GM12878 (cell line): ENCODE measurements around the gene FAM234B. TPM values are rescaled to one million over a fixed set of nuclear protein-coding genes. Genes with fewer than 3 reads are reported as not detected.
A peak's percentile ranks its signal among the peaks of the same experiment; 100 is the strongest.

ENCODE experiments used
- ATAC-seq: fragments of 200-7000 bp; cut with Tn5 transposase; 3 replicates; pipeline ENCODE4 v1.9.1; 2020; ENCODE audit warnings: mild to moderate bottlenecking, moderate library complexity
- BruUV-seq: library from RNA; stranded (reverse); fragments of 400-500 nt; replicated peaks from 2 replicates; lab custom pipeline; 2021; lab: Mats Ljungman, UMichigan
- CTCF ChIA-PET: fragments of 300-600 bp; sonication (Branson Sonifier 250); formaldehyde crosslinking; extraction: SDS; loops from one replicate; lab custom pipeline; 2021; ENCODE audit warnings: inconsistent platforms; lab: Yijun Ruan, JAX
- POLR2A ChIA-PET: fragments of 350-600 bp; formaldehyde crosslinking; extraction: SDS; loops from one replicate; lab custom pipeline; 2021; ENCODE audit warnings: inconsistent platforms; lab: Charles Lee
- RAD21 ChIA-PET: fragments of 300-600 bp; sonication (Branson Sonifier 250); formaldehyde crosslinking; loops from one replicate; lab custom pipeline; 2023; ENCODE audit warnings: antibody characterized with exemption; ENCODE audit not compliant: unreplicated experiment; lab: Charles Lee
- SMC1A ChIA-PET: fragments of 300-600 bp; sonication (Branson Sonifier 250); formaldehyde crosslinking; loops from one replicate; lab custom pipeline; 2023; ENCODE audit not compliant: unreplicated experiment, uncharacterized antibody; lab: Charles Lee
- DNase-seq: peaks from one replicate; pipeline ENCODE4 v3.0.0-alpha.2; 2011; ENCODE audit warnings: low read depth, low spot score
- FAIRE-seq: peaks from 3 replicates; lab custom pipeline; 2011; peaks lifted over from hg19 to GRCh38; lab: Jason Lieb, UNC
- H2AFZ ChIP-seq: 2 replicates; pipeline ENCODE4 v1.6.0; 2011; ENCODE audit warnings: low read depth, low read length, control low read depth; ENCODE audit not compliant: control insufficient read depth
- H3K27ac ChIP-seq: 2 replicates; pipeline ENCODE4 v1.5.1; 2011; ENCODE audit warnings: control low read depth; ENCODE audit not compliant: control insufficient read depth, insufficient read depth
- H3K27me3 ChIP-seq, 2 experiments: replicated peaks in 1 of 2; 2 replicates each; pipeline versions ENCODE4 v1.6.0 to v1.6.1; 2011; ENCODE audit warnings: low read length in 1 of 2; ENCODE audit not compliant: control insufficient read depth in 2 of 2, insufficient read depth in 2 of 2
- H3K36me3 ChIP-seq, 2 experiments: 2 replicates each; pipeline ENCODE4 v1.5.1; 2011; ENCODE audit warnings: low read length in 1 of 2; ENCODE audit not compliant: control insufficient read depth in 2 of 2, insufficient read depth in 2 of 2
- H3K4me1 ChIP-seq: 2 replicates; pipeline ENCODE4 v1.6.1; 2011; ENCODE audit warnings: mild to moderate bottlenecking, low read length, moderate library complexity, mixed read lengths; ENCODE audit not compliant: control insufficient read depth, insufficient read depth
- H3K4me2 ChIP-seq: 2 replicates; pipeline ENCODE4 v1.6.0; 2011; ENCODE audit warnings: control low read depth; ENCODE audit not compliant: control insufficient read depth, insufficient read depth
- H3K4me3 ChIP-seq: fragments of 200-600 bp; sonication (generic); 2 replicates; pipeline ENCODE4 v1.5.1; 2016
- H3K79me2 ChIP-seq: 2 replicates; pipeline ENCODE4 v1.6.0; 2011; ENCODE audit warnings: low read length; ENCODE audit not compliant: control insufficient read depth, insufficient read depth
- H3K9ac ChIP-seq: 2 replicates; pipeline ENCODE4 v1.8.0; 2011; ENCODE audit warnings: low read length, control low read depth, mixed read lengths; ENCODE audit not compliant: control insufficient read depth, insufficient read depth
- H3K9me3 ChIP-seq: replicated peaks from 3 replicates; pipeline ENCODE4 v1.5.1; 2011; ENCODE audit warnings: mild to moderate bottlenecking, low read length; ENCODE audit not compliant: control insufficient read depth, insufficient read depth
- H4K20me1 ChIP-seq: 2 replicates; pipeline ENCODE4 v1.6.0; 2011; ENCODE audit not compliant: control insufficient read depth, insufficient read depth
- EGR1 ChIP-seq, 2 experiments: IDR thresholded peaks; 1 replicate in 1 of 2; 2 replicates in 1 of 2; pipeline ENCODE4 v1.6.1; 2011 to 2012; ENCODE audit warnings: low read depth in 2 of 2, low read length in 2 of 2, borderline replicate concordance in 1 of 2, mild to moderate bottlenecking in 1 of 2, moderate library complexity in 1 of 2
- IKZF1 ChIP-seq: fragments of 450-650 bp; conservative IDR thresholded peaks from 2 replicates; pipeline ENCODE4 v1.6.1; 2017; ENCODE audit warnings: antibody characterized with exemption, mild to moderate bottlenecking
- MEF2A ChIP-seq: IDR thresholded peaks from 2 replicates; pipeline ENCODE4 v1.6.1; 2011; ENCODE audit warnings: low read depth, mild to moderate bottlenecking, low read length, moderate library complexity; ENCODE audit not compliant: insufficient read depth
- RCOR1 ChIP-seq: conservative IDR thresholded peaks from 2 replicates; pipeline ENCODE4 v1.6.1; 2012; ENCODE audit warnings: low read depth, low read length, improper control_type of control experiment
- RELA ChIP-seq: fragments of 450-650 bp; IDR thresholded peaks from 2 replicates; pipeline ENCODE4 v1.8.0; 2014; ENCODE audit warnings: borderline replicate concordance; ENCODE audit not compliant: partially characterized antibody
- WGBS: methylation state at CpG from one replicate; pipeline ENCODE4 v1.1.6; 2016; ENCODE audit warnings: low lambda C conversion rate; ENCODE audit not compliant: insufficient replicate concordance, insufficient coverage; ENCODE audit errors: missing lambda C conversion rate; 5-methylcytosine and 5-hydroxymethylcytosine counted together
- in situ Hi-C: fragments of 300-500 bp; cut with MboI; formaldehyde crosslinking; loops from 9 replicates; pipeline ENCODE4 v1.14.3; 2018; ENCODE audit warnings: mixed read lengths
- intact Hi-C: fragments of 100-400 bp; cut with micrococcal nuclease; formaldehyde crosslinking; loops from one replicate; pipeline ENCODE4 v1.14.2; 2022; ENCODE audit not compliant: unreplicated experiment
- polyA plus RNA-seq, 11 experiments: library from polyadenylated mRNA; depleted of rRNA in 4 of 11; unstranded in 6 of 11; stranded (reverse) in 5 of 11; fragments of >200 nt; fragmentation: Nextera tagmentation in 4 of 11; fragmentation: Illumina TruSeq in 1 of 11; extraction: Ambion mirVana in 4 of 11; extraction: Trizol in 1 of 11; gene quantifications; 1 replicate in 1 of 11; 2 replicates in 10 of 11; pipeline versions ENCODE4 v1.2.1 to v1.2.3, GENCODE V29; 2011 to 2016; ENCODE audit warnings: inconsistent platforms in 2 of 11, missing spikeins in 2 of 11, low read depth in 1 of 11
- total RNA-seq, 4 experiments: library from RNA; depleted of rRNA in 3 of 4; stranded (reverse); fragments of >200 nt in 3 of 4; fragmentation: Illumina TruSeq in 1 of 4; extraction: Trizol in 1 of 4; gene quantifications; 2 replicates each; pipeline versions ENCODE4 v1.2.1 to v1.2.3, GENCODE V29; 2013 to 2021
- TF ChIP-seq, protein P1 (sequence below): IDR thresholded peaks from 2 replicates; pipeline ENCODE4 v1.6.1; 2012; ENCODE audit warnings: low read length, inconsistent platforms
- TF ChIP-seq, protein P2 (sequence below): fragments of 450-650 bp; IDR thresholded peaks from 2 replicates; pipeline ENCODE4 v1.6.1; 2017; ENCODE audit warnings: antibody characterized with exemption, mild to moderate bottlenecking, moderate library complexity

FAM234B gene
- total and polyA plus RNA-seq, 10 of the 15 experiments (the other 5 are each of a cell fraction or from before 2014, with no cell fraction given) = 0.09 to 2.8 (median 0.18) TPM

DNA sequence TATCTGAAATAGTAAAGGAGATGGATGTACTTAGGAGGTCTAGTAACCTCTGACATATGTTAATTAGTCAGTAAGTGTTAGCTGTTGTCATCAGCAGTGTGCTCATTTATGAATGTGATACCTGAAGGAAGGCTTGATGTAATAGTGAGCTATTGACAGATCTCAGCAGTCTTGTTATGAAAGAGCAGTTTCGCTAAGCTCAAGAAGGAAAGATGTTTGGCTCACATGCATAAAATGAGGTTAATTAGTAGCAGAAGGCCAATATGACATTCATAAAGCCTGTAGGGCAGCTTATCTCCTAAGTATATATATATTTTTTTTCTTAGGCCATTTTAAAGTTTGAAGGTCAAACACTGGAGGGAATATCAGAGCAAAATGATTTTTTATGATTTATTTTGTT lies 2.8 kb downstream of the FAM234B start:
- H3K27ac ChIP-seq = no peak overlapping the region

More for the DNA sequence above, 2.8 kb downstream of the FAM234B start:
- no peak overlapping the region for H2AFZ ChIP-seq
- in situ Hi-C loops = no loop called here
- DNase-seq (no peak), ATAC-seq (peak; percentile 32), FAIRE-seq (no peak)
- H3K27me3 ChIP-seq = peaks cover 0 to 8% of the 10 kb centered on the region in 2 experiments; a peak in 2 of 4 replicates
- BruUV-seq = no TSS peak
- POLR2A ChIA-PET = no interaction called here
- no peaks in the 10 kb centered on the region for H3K36me3 ChIP-seq
- no peaks in the 10 kb centered on the region for H3K4me1 ChIP-seq
- no peak overlapping the region for H3K4me3 ChIP-seq
- intact Hi-C loops = no loop called here
- no peaks in the 10 kb centered on the region for H3K79me2 ChIP-seq
- SMC1A ChIA-PET = no interaction called here
- no peaks in the 10 kb centered on the region for H3K9me3 ChIP-seq
- no peak overlapping the region for H3K4me2 ChIP-seq
- no peaks in the 10 kb centered on the region for H4K20me1 ChIP-seq
- H3K9ac ChIP-seq = no peak overlapping the region
- 48% methylated on average over 1 of the region's 1 CpG for WGBS
- CTCF ChIA-PET = no interaction called here
- RAD21 ChIA-PET = no interaction called here
- TF ChIP-seq MEF2A (no peak), IKZF1 (no peak), RELA (no peak), EGR1 (IDR thresholded peaks at IDR 0.05; ENCODE audit: borderline replicate concordance in 1 of 2, low read depth in 2 of 2, low read length in 2 of 2) (no peak), RCOR1 (no peak)
- TF ChIP-seq, protein P1, sequence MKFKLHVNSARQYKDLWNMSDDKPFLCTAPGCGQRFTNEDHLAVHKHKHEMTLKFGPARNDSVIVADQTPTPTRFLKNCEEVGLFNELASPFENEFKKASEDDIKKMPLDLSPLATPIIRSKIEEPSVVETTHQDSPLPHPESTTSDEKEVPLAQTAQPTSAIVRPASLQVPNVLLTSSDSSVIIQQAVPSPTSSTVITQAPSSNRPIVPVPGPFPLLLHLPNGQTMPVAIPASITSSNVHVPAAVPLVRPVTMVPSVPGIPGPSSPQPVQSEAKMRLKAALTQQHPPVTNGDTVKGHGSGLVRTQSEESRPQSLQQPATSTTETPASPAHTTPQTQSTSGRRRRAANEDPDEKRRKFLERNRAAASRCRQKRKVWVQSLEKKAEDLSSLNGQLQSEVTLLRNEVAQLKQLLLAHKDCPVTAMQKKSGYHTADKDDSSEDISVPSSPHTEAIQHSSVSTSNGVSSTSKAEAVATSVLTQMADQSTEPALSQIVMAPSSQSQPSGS = no peak
- TF ChIP-seq, protein P2, sequence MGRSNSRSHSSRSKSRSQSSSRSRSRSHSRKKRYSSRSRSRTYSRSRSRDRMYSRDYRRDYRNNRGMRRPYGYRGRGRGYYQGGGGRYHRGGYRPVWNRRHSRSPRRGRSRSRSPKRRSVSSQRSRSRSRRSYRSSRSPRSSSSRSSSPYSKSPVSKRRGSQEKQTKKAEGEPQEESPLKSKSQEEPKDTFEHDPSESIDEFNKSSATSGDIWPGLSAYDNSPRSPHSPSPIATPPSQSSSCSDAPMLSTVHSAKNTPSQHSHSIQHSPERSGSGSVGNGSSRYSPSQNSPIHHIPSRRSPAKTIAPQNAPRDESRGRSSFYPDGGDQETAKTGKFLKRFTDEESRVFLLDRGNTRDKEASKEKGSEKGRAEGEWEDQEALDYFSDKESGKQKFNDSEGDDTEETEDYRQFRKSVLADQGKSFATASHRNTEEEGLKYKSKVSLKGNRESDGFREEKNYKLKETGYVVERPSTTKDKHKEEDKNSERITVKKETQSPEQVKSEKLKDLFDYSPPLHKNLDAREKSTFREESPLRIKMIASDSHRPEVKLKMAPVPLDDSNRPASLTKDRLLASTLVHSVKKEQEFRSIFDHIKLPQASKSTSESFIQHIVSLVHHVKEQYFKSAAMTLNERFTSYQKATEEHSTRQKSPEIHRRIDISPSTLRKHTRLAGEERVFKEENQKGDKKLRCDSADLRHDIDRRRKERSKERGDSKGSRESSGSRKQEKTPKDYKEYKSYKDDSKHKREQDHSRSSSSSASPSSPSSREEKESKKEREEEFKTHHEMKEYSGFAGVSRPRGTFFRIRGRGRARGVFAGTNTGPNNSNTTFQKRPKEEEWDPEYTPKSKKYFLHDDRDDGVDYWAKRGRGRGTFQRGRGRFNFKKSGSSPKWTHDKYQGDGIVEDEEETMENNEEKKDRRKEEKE = no peak
